Common myeloid progenitor, CD34-positive (primary cell): ENCODE data around the gene CDH12.
"Not testable (repeated sequence)": the region's sequence is repeated elsewhere in the genome, so short reads cannot be mapped to it uniquely, and the experiment has no call there.

Experiments used
- CTCF ChIA-PET: fragments of 350-600 bp; sonication (Branson Sonifier 250); formaldehyde crosslinking; loops from one replicate; lab custom pipeline; 2021; ENCODE audit warnings: antibody characterized with exemption; lab: Charles Lee
- POLR2A ChIA-PET: fragments of 350-600 bp; sonication (Branson Sonifier 250); formaldehyde crosslinking; loops from one replicate; lab custom pipeline; 2021; ENCODE audit warnings: antibody characterized with exemption; lab: Charles Lee
- DNase-seq, 3 donors: peaks; one replicate each; pipeline versions ENCODE4 v3.0.0 to v3.0.0-alpha.2; 2013
- H3K27ac ChIP-seq, 2 experiments: 1 replicate in 1 of 2; 2 replicates in 1 of 2; pipeline ENCODE4 v1.7.0; 2013; ENCODE audit warnings: inconsistent platforms in 2 of 2, low read length in 2 of 2, mild to moderate bottlenecking in 2 of 2, low read depth in 1 of 2, moderate library complexity in 1 of 2; ENCODE audit not compliant: severe bottlenecking in 2 of 2, insufficient read depth in 1 of 2, poor library complexity in 1 of 2
- H3K27me3 ChIP-seq, 5 experiments: replicated peaks in 2 of 5; 1 replicate in 3 of 5; 2 replicates in 2 of 5; pipeline versions ENCODE4 v1.6.1 to v1.7.0; 2013; ENCODE audit warnings: low read length in 4 of 5, mild to moderate bottlenecking in 2 of 5, moderate library complexity in 2 of 5, inconsistent platforms in 1 of 5; ENCODE audit not compliant: insufficient read depth in 5 of 5, control insufficient read depth in 4 of 5
- H3K36me3 ChIP-seq, 4 experiments: 1 replicate in 2 of 4; 2 replicates in 2 of 4; pipeline versions ENCODE4 v1.6.1 to v1.7.0; 2013; ENCODE audit warnings: low read length in 3 of 4, control low read depth in 1 of 4, mild to moderate bottlenecking in 1 of 4; ENCODE audit not compliant: control insufficient read depth in 4 of 4, insufficient read depth in 4 of 4
- H3K4me1 ChIP-seq, 4 experiments: 1 replicate in 3 of 4; 2 replicates in 1 of 4; pipeline versions ENCODE4 v1.6.1 to v1.7.1; 2013; ENCODE audit warnings: low read length in 3 of 4, mild to moderate bottlenecking in 3 of 4, control low read depth in 1 of 4, inconsistent platforms in 1 of 4, moderate library complexity in 1 of 4; ENCODE audit not compliant: control insufficient read depth in 4 of 4, insufficient read depth in 4 of 4; ENCODE audit errors: control extremely low read depth in 1 of 4
- H3K4me3 ChIP-seq, 7 experiments: 1 replicate in 4 of 7; 2 replicates in 3 of 7; pipeline versions ENCODE4 v1.5.1 to v1.7.0; 2013; ENCODE audit warnings: mild to moderate bottlenecking in 7 of 7, low read length in 6 of 7, moderate library complexity in 6 of 7, inconsistent platforms in 2 of 7, low read depth in 2 of 7, control low read depth in 1 of 7; ENCODE audit not compliant: insufficient read depth in 4 of 7, control insufficient read depth in 1 of 7; ENCODE audit errors: extremely low read depth in 1 of 7
- H3K9me3 ChIP-seq, 5 experiments: 1 replicate in 4 of 5; 2 replicates in 1 of 5; pipeline versions ENCODE4 v1.6.1 to v1.7.1; 2013; ENCODE audit warnings: low read length in 4 of 5, mild to moderate bottlenecking in 2 of 5, inconsistent platforms in 1 of 5, low read depth in 1 of 5, moderate library complexity in 1 of 5; ENCODE audit not compliant: control insufficient read depth in 4 of 5, insufficient read depth in 2 of 5; ENCODE audit errors: control extremely low read depth in 1 of 5
- WGBS: methylation state at CpG from one replicate; pipeline ENCODE4 v1.1.5; 2013; ENCODE audit not compliant: insufficient coverage; 5-methylcytosine and 5-hydroxymethylcytosine counted together

Gene CDH12

GRCh38 chr5:22245770-22246169, 607.4 kb downstream of the CDH12 start:
- ChIA-PET POLR2A (no interaction called here), CTCF (no interaction called here)
- no peaks in the 10 kb centered on the region for H3K4me1 ChIP-seq

GRCh38 chr5:22242532-22242931, 610.6 kb downstream of the CDH12 start:
- no peaks in the 10 kb centered on the region for H3K9me3 ChIP-seq
- H3K36me3 ChIP-seq, result no peaks in the 10 kb centered on the region
- H3K4me3 ChIP-seq, result no peak overlapping the region
- no peaks in the 10 kb centered on the region for H3K27me3 ChIP-seq
- ChIA-PET POLR2A (no interaction called here), CTCF (no interaction called here)
- H3K4me1 ChIP-seq, result no peaks in the 10 kb centered on the region
- no peak for DNase-seq
- H3K27ac ChIP-seq, result no peak overlapping the region
- WGBS, result 93% methylated on average over 3 of the region's 4 CpGs

More at GRCh38 chr5:22245770-22246169, 607.4 kb downstream of the CDH12 start:
- Histone ChIP-seq H3K4me3 (no peak overlapping the region), H3K9me3 (no peaks in the 10 kb centered on the region), H3K27ac (no peak overlapping the region), H3K27me3 (no peaks in the 10 kb centered on the region), H3K36me3 (no peaks in the 10 kb centered on the region)
- no peak for DNase-seq

GRCh38 chr5:22238047-22238446, 615.1 kb downstream of the CDH12 start:
- H3K4me3 ChIP-seq, result no peak overlapping the region
- ChIA-PET CTCF (no interaction called here), POLR2A (no interaction called here)
- no peak for DNase-seq
- H3K9me3 ChIP-seq, result no peaks in the 10 kb centered on the region
- no peak overlapping the region for H3K27ac ChIP-seq
- WGBS, result 80% methylated on average over 1 of the region's 1 CpG
- H3K27me3 ChIP-seq, result no peaks in the 10 kb centered on the region
- no peaks in the 10 kb centered on the region for H3K36me3 ChIP-seq
- no peaks in the 10 kb centered on the region for H3K4me1 ChIP-seq

- POLR2A ChIA-PET, result no interaction called here
- H3K27me3 ChIP-seq, result no peaks in the 10 kb centered on the region
- H3K36me3 ChIP-seq, result no peaks in the 10 kb centered on the region
- no peak overlapping the region for H3K27ac ChIP-seq
- 60% methylated on average over 1 of the region's 2 CpGs for WGBS
- CTCF ChIA-PET, result no interaction called here
- H3K9me3 ChIP-seq, result no peaks in the 10 kb centered on the region
- no peak for DNase-seq
- H3K4me1 ChIP-seq, result no peaks in the 10 kb centered on the region
- no peak overlapping the region for H3K4me3 ChIP-seq
These were observed 626.7 kb downstream of the CDH12 start for GRCh38 chr5:22226423-22226822.

- no peaks in the 10 kb centered on the region for H3K9me3 ChIP-seq
- CTCF ChIA-PET, result no interaction called here
- H3K27me3 ChIP-seq, result peaks cover 0 to 2% (median 0%) of the 10 kb centered on the region in 5 experiments
- H3K4me3 ChIP-seq, result no peak overlapping the region
- no peaks in the 10 kb centered on the region for H3K4me1 ChIP-seq
- POLR2A ChIA-PET, result no interaction called here
- 95% methylated on average over 3 of the region's 3 CpGs for WGBS
- DNase-seq, result no peak
- H3K27ac ChIP-seq, result no peak overlapping the region
- H3K36me3 ChIP-seq, result no peaks in the 10 kb centered on the region
These were observed 630.1 kb downstream of the CDH12 start for GRCh38 chr5:22223079-22223478.

- peak in 2 of 3 donors; percentile 0 to 21 for DNase-seq
- H3K27me3 ChIP-seq, POLR2A ChIA-PET, H3K4me1 ChIP-seq, CTCF ChIA-PET, H3K27ac ChIP-seq, H3K36me3 ChIP-seq, H3K4me3 ChIP-seq, H3K9me3 ChIP-seq: not testable (repeated sequence)
- no CpG with 5 or more reads among the region's 11 CpGs for WGBS
These were observed 639.2 kb downstream of the CDH12 start for GRCh38 chr5:22213703-22214495.

- peak overlapping the region in 1 of 7 experiments; percentile 31 for H3K4me3 ChIP-seq
- 77% methylated on average over 2 of the region's 22 CpGs for WGBS
- POLR2A ChIA-PET, H3K27me3 ChIP-seq, DNase-seq, H3K9me3 ChIP-seq, H3K4me1 ChIP-seq, H3K36me3 ChIP-seq, H3K27ac ChIP-seq, CTCF ChIA-PET: not testable (repeated sequence)
These were observed 640.7 kb downstream of the CDH12 start for GRCh38 chr5:22212254-22212991.
